Measurements from ENCODE around the gene FAT2. TPM values are rescaled to one million over a fixed set of nuclear protein-coding genes. Genes with fewer than 3 reads are reported as not detected.

FAT2 gene
- total RNA-seq, 4 donors from 2014 or later = not detected

GRCh38 chr5:151617841-151618710 is 26.9 kb upstream of the FAT2 start:
- intact Hi-C loops (cut with DNase I; ENCODE audit: low total_unique reads) = no loop called here
- no peaks in the 10 kb centered on the region for H3K36me3 ChIP-seq
- H3K4me1 ChIP-seq = no peaks in the 10 kb centered on the region
- H3K4me3 ChIP-seq = no peak overlapping the region
- no peaks in the 10 kb centered on the region for H3K9me3 ChIP-seq
- DNase-seq = no peak
- in situ Hi-C loops (cut with MboI; ENCODE audit: low pct_ligation_motif_present in 1 of 4, low pct_unique_long_range_greater_than_20kb in 1 of 4, low sequenced_read_pairs in 3 of 4) = no loop called here
- H3K27ac ChIP-seq = no peak overlapping the region
- WGBS, 2 donors (ENCODE audit: low coverage in 1 of 2) = 72 to 76% methylated on average over 3 of the region's 3 CpGs
- peaks cover 4% of the 10 kb centered on the region for H3K27me3 ChIP-seq
- TF ChIP-seq POLR2AphosphoS5 (IDR thresholded peaks at IDR 0.05) (no peak), CTCF (IDR thresholded peaks at IDR 0.05) (no peak), EP300 (IDR thresholded peaks at IDR 0.05; ENCODE audit: low read depth) (no peak), POLR2A (IDR thresholded peaks at IDR 0.05) (no peak)

GRCh38 chr5:151617383-151617840 is 26.3 kb upstream of the FAT2 start:
- no peak overlapping the region for H3K27ac ChIP-seq
- intact Hi-C loops (cut with DNase I; ENCODE audit: low total_unique reads) (no loop called here), in situ Hi-C loops (cut with MboI; ENCODE audit: low pct_ligation_motif_present in 1 of 4, low pct_unique_long_range_greater_than_20kb in 1 of 4, low sequenced_read_pairs in 3 of 4) (no loop called here)
- peaks cover 4% of the 10 kb centered on the region for H3K27me3 ChIP-seq
- no peak overlapping the region for H3K4me3 ChIP-seq
- H3K36me3 ChIP-seq = no peaks in the 10 kb centered on the region
- TF ChIP-seq EP300 (IDR thresholded peaks at IDR 0.05; ENCODE audit: low read depth) = no peak
- TF ChIP-seq CTCF (IDR thresholded peaks at IDR 0.05) = no peak
- no peak for TF ChIP-seq POLR2AphosphoS5 (IDR thresholded peaks at IDR 0.05)
- TF ChIP-seq POLR2A (IDR thresholded peaks at IDR 0.05) = no peak
- 76 to 85% methylated on average over 6 of the region's 6 CpGs for WGBS, 2 donors (ENCODE audit: low coverage in 1 of 2)
- H3K4me1 ChIP-seq = no peaks in the 10 kb centered on the region
- H3K9me3 ChIP-seq = no peaks in the 10 kb centered on the region
- no peak for DNase-seq

GRCh38 chr5:151615431-151615830 is 24.3 kb upstream of the FAT2 start:
- in situ Hi-C loops (cut with MboI; ENCODE audit: low pct_ligation_motif_present in 1 of 4, low pct_unique_long_range_greater_than_20kb in 1 of 4, low sequenced_read_pairs in 3 of 4) = no loop called here
- TF ChIP-seq EP300 (IDR thresholded peaks at IDR 0.05; ENCODE audit: low read depth) = no peak
- no peak for TF ChIP-seq POLR2A (IDR thresholded peaks at IDR 0.05)
- TF ChIP-seq CTCF (IDR thresholded peaks at IDR 0.05) = no peak
- no peak for TF ChIP-seq POLR2AphosphoS5 (IDR thresholded peaks at IDR 0.05)
- Histone ChIP-seq H3K4me1 (no peaks in the 10 kb centered on the region), H3K27ac (no peak overlapping the region), H3K9me3 (no peaks in the 10 kb centered on the region), H3K36me3 (no peaks in the 10 kb centered on the region), H3K4me3 (no peak overlapping the region), H3K27me3 (peaks cover 4% of the 10 kb centered on the region)
- DNase-seq = no peak
- WGBS, 2 donors (ENCODE audit: low coverage in 1 of 2) = 69 to 87% methylated on average over 3 to 4 of the region's 4 CpGs
- intact Hi-C loops (cut with DNase I; ENCODE audit: low total_unique reads) = no loop called here

GRCh38 chr5:151614565-151614964 is 23.4 kb upstream of the FAT2 start:
- Histone ChIP-seq H3K9me3 (no peaks in the 10 kb centered on the region), H3K27ac (no peak overlapping the region), H3K4me1 (no peaks in the 10 kb centered on the region), H3K27me3 (peaks cover 4% of the 10 kb centered on the region), H3K4me3 (no peak overlapping the region), H3K36me3 (no peaks in the 10 kb centered on the region)
- no peak for DNase-seq
- in situ Hi-C loops (cut with MboI; ENCODE audit: low pct_ligation_motif_present in 1 of 4, low pct_unique_long_range_greater_than_20kb in 1 of 4, low sequenced_read_pairs in 3 of 4) (no loop called here), intact Hi-C loops (cut with DNase I; ENCODE audit: low total_unique reads) (no loop called here)
- TF ChIP-seq POLR2A (IDR thresholded peaks at IDR 0.05) (no peak), EP300 (IDR thresholded peaks at IDR 0.05; ENCODE audit: low read depth) (no peak), POLR2AphosphoS5 (IDR thresholded peaks at IDR 0.05) (no peak), CTCF (IDR thresholded peaks at IDR 0.05) (no peak)
- WGBS, 2 donors (ENCODE audit: low coverage in 1 of 2) = 63 to 78% methylated on average over 5 to 7 of the region's 7 CpGs
